NCI-H146 treated with DMSO at 0.1 percent for 48 hours (cell line): ENCODE results near the gene PSKH1.

Source experiments
- DNase-seq: peaks from one replicate; lab custom pipeline; 2025; ENCODE audit not compliant: unreplicated experiment; lab: John Stamatoyannopoulos, UW

The PSKH1 gene

GRCh38 chr16:67939507-67940445, 46.7 kb downstream of the PSKH1 start:
- DNase-seq = no peak

- no peak for DNase-seq
Measured at GRCh38 chr16:67940446-67941089, 47.5 kb downstream of the PSKH1 start.

GRCh38 chr16:67941469-67942199, 48.6 kb downstream of the PSKH1 start:
- DNase-seq = no peak

- DNase-seq = no peak
Measured at GRCh38 chr16:67942200-67942509, 49.1 kb downstream of the PSKH1 start.

GRCh38 chr16:67942510-67943255, 49.6 kb downstream of the PSKH1 start:
- no peak for DNase-seq

- no peak for DNase-seq
Measured at GRCh38 chr16:67943256-67943618, 50.2 kb downstream of the PSKH1 start.

GRCh38 chr16:67943619-67944504, 50.8 kb downstream of the PSKH1 start, which contains the start of gene LCAT:
LCAT (minus strand) TSS chr16:67944120; CDS start chr16:67944101, 19 bp downstream.
- no peak for DNase-seq

GRCh38 chr16:67944690-67945391, 51.8 kb downstream of the PSKH1 start:
- no peak for DNase-seq

- DNase-seq = no peak
Measured at GRCh38 chr16:67945392-67945933, 52.4 kb downstream of the PSKH1 start.

GRCh38 chr16:67946128-67946569, 53.1 kb downstream of the PSKH1 start:
- DNase-seq = no peak

- no peak for DNase-seq
Measured at GRCh38 chr16:67946966-67947558, 54.0 kb downstream of the PSKH1 start.

GRCh38 chr16:67948015-67948414, 55.0 kb downstream of the PSKH1 start:
- DNase-seq = no peak

- DNase-seq = no peak
Measured at GRCh38 chr16:67949645-67950044, 56.6 kb downstream of the PSKH1 start.

- no peak for DNase-seq
Measured at GRCh38 chr16:67950335-67950843, 57.3 kb downstream of the PSKH1 start.

GRCh38 chr16:67951485-67951884, 58.4 kb downstream of the PSKH1 start:
- DNase-seq = no peak

- DNase-seq = no peak
Measured at GRCh38 chr16:67953641-67954375, 60.8 kb downstream of the PSKH1 start.

GRCh38 chr16:67954421-67955196, 61.6 kb downstream of the PSKH1 start:
- no peak for DNase-seq
